NCI-H526 (cell line): ENCODE results near the gene CBFA2T3.
A peak's percentile ranks its signal among the peaks of the same experiment; 100 is the strongest.

Experiments
- DNase-seq, 2 experiments: peaks; one replicate each; lab custom pipeline; 2025; lab: John Stamatoyannopoulos, UW

The CBFA2T3 gene

GRCh38 chr16:88840600-88841215, 136.3 kb downstream of the CBFA2T3 start:
- no peak for DNase-seq

- DNase-seq: no peak
Measured at GRCh38 chr16:88839745-88840599, 137.0 kb downstream of the CBFA2T3 start.

GRCh38 chr16:88839026-88839529, 137.9 kb downstream of the CBFA2T3 start:
- peak in 1 of 2 experiments; percentile 11 for DNase-seq

GRCh38 chr16:88838566-88838965, 138.4 kb downstream of the CBFA2T3 start:
- no peak for DNase-seq

GRCh38 chr16:88837806-88838205, 139.2 kb downstream of the CBFA2T3 start:
- no peak for DNase-seq

- DNase-seq: no peak
Measured at GRCh38 chr16:88836791-88837190, 140.2 kb downstream of the CBFA2T3 start.

- DNase-seq: no peak
Measured at GRCh38 chr16:88835818-88836217, 141.2 kb downstream of the CBFA2T3 start.

- DNase-seq: no peak
Measured at GRCh38 chr16:88835383-88835782, 141.6 kb downstream of the CBFA2T3 start.

GRCh38 chr16:88834670-88835069, 142.3 kb downstream of the CBFA2T3 start:
- no peak for DNase-seq

GRCh38 chr16:88833086-88833485, 143.9 kb downstream of the CBFA2T3 start:
- DNase-seq: no peak

- DNase-seq: no peak
Measured at GRCh38 chr16:88831838-88832237, 145.2 kb downstream of the CBFA2T3 start.

- no peak for DNase-seq
Measured at GRCh38 chr16:88830783-88831182, 146.2 kb downstream of the CBFA2T3 start.

GRCh38 chr16:88830258-88830657, 146.7 kb downstream of the CBFA2T3 start:
- no peak for DNase-seq

- no peak for DNase-seq
Measured at GRCh38 chr16:88828711-88829110, 148.3 kb downstream of the CBFA2T3 start.

GRCh38 chr16:88827727-88828126, 149.3 kb downstream of the CBFA2T3 start:
- DNase-seq: no peak

- DNase-seq: no peak
Measured at GRCh38 chr16:88826070-88826840, 150.8 kb downstream of the CBFA2T3 start.

- DNase-seq: no peak
Measured at GRCh38 chr16:88825146-88825545, 151.9 kb downstream of the CBFA2T3 start.
